H9 (cell line): ENCODE data around the gene BIRC7. TPM values are rescaled to one million over a fixed set of nuclear protein-coding genes. Genes with fewer than 3 reads are reported as not detected.

ENCODE experiments used
- DNase-seq: peaks from one replicate; pipeline ENCODE4 v3.0.0-alpha.2; 2017
- H2AFZ ChIP-seq: one replicate; pipeline ENCODE4 v1.6.1; 2013; ENCODE audit warnings: mild to moderate bottlenecking, low read length, control low read depth, moderate library complexity
- H2AK5ac ChIP-seq: 2 replicates; pipeline ENCODE4 v1.6.1; 2013; ENCODE audit warnings: low read length, control low read depth, mixed read lengths; ENCODE audit not compliant: insufficient read length
- H2BK120ac ChIP-seq: one replicate; pipeline ENCODE4 v1.6.1; 2013; ENCODE audit warnings: low read depth, mild to moderate bottlenecking, low read length, control low read depth, inconsistent platforms; ENCODE audit not compliant: poor library complexity, severe bottlenecking
- H2BK12ac ChIP-seq: 2 replicates; pipeline ENCODE4 v1.6.1; 2013; ENCODE audit warnings: low read length, control low read depth, mixed read lengths, low read depth; ENCODE audit not compliant: insufficient read length
- H2BK15ac ChIP-seq: 2 replicates; pipeline ENCODE4 v1.6.1; 2013; ENCODE audit warnings: low read depth, low read length, control low read depth
- H2BK20ac ChIP-seq: one replicate; pipeline ENCODE4 v1.6.1; 2013; ENCODE audit warnings: low read depth, mild to moderate bottlenecking, low read length, control low read depth, inconsistent platforms; ENCODE audit not compliant: poor library complexity, severe bottlenecking
- H2BK5ac ChIP-seq: 2 replicates; pipeline ENCODE4 v1.6.1; 2013; ENCODE audit warnings: low read length, control low read depth, mixed read lengths; ENCODE audit not compliant: insufficient read length
- H3K14ac ChIP-seq: 2 replicates; pipeline ENCODE4 v1.6.1; 2013; ENCODE audit warnings: low read length, control low read depth; ENCODE audit not compliant: insufficient read depth
- H3K18ac ChIP-seq: 2 replicates; pipeline ENCODE4 v1.6.1; 2013; ENCODE audit warnings: low read depth, mild to moderate bottlenecking, mixed read lengths, low read length, control low read depth; ENCODE audit not compliant: insufficient read length
- H3K23ac ChIP-seq: 2 replicates; pipeline ENCODE4 v1.6.1; 2013; ENCODE audit warnings: low read length, control low read depth, mixed read lengths, low read depth; ENCODE audit not compliant: insufficient read length
- H3K23me2 ChIP-seq: 2 replicates; pipeline ENCODE4 v1.6.1; 2013; ENCODE audit warnings: low read depth, mild to moderate bottlenecking, mixed read lengths, low read length, control low read depth; ENCODE audit not compliant: insufficient read length, poor library complexity, severe bottlenecking
- H3K27ac ChIP-seq: 2 replicates; pipeline ENCODE4 v1.5.1; 2013; ENCODE audit warnings: low read length, control low read depth, mixed read lengths, low read depth; ENCODE audit not compliant: insufficient read length
- H3K27me3 ChIP-seq: 2 replicates; pipeline ENCODE4 v1.6.1; 2013; ENCODE audit warnings: low read length, control low read depth, inconsistent platforms; ENCODE audit not compliant: insufficient read depth
- H3K4ac ChIP-seq: 2 replicates; pipeline ENCODE4 v1.6.1; 2013; ENCODE audit warnings: low read depth, mild to moderate bottlenecking, control low read depth, inconsistent platforms, low read length, moderate library complexity
- H3K4me1 ChIP-seq: 2 replicates; pipeline ENCODE4 v1.6.1; 2013; ENCODE audit warnings: low read length, control low read depth, inconsistent platforms; ENCODE audit not compliant: insufficient read depth
- H3K4me2 ChIP-seq: 2 replicates; pipeline ENCODE4 v1.6.1; 2013; ENCODE audit warnings: low read length, control low read depth, mixed read lengths; ENCODE audit not compliant: insufficient read length, insufficient read depth
- H3K56ac ChIP-seq: 2 replicates; pipeline ENCODE4 v1.6.1; 2013; ENCODE audit warnings: low read depth, mild to moderate bottlenecking, mixed read lengths, low read length, control low read depth; ENCODE audit not compliant: insufficient read length
- H3K79me1 ChIP-seq: 2 replicates; pipeline ENCODE4 v1.6.1; 2013; ENCODE audit warnings: low read depth, mild to moderate bottlenecking, moderate library complexity, low read length, control low read depth, inconsistent platforms; ENCODE audit not compliant: insufficient read depth, poor library complexity, severe bottlenecking
- H3K79me2 ChIP-seq: 2 replicates; pipeline ENCODE4 v1.6.1; 2013; ENCODE audit warnings: low read length, control low read depth, inconsistent platforms; ENCODE audit not compliant: insufficient read depth
- H3K9ac ChIP-seq: 2 replicates; pipeline ENCODE4 v1.6.1; 2013; ENCODE audit warnings: low read length, control low read depth, mixed read lengths; ENCODE audit not compliant: insufficient read length; ENCODE audit errors: extremely low read depth
- H3K9me3 ChIP-seq: one replicate; pipeline ENCODE4 v1.6.1; 2013; ENCODE audit warnings: low read depth, low read length, inconsistent platforms; ENCODE audit not compliant: control insufficient read depth
- H3T11ph ChIP-seq: one replicate; pipeline ENCODE4 v1.6.1; 2013; ENCODE audit warnings: mild to moderate bottlenecking, low read length, control low read depth, inconsistent platforms
- H4K20me1 ChIP-seq: one replicate; pipeline ENCODE4 v1.6.1; 2013; ENCODE audit not compliant: control insufficient read depth, insufficient read length, insufficient read depth
- H4K5ac ChIP-seq: 2 replicates; pipeline ENCODE4 v1.6.1; 2013; ENCODE audit warnings: low read depth, mild to moderate bottlenecking, mixed read lengths, low read length, control low read depth; ENCODE audit not compliant: insufficient read length
- H4K8ac ChIP-seq: replicated peaks from 2 replicates; pipeline ENCODE4 v1.6.1; 2013; ENCODE audit warnings: low read length, control low read depth, mixed read lengths, low read depth; ENCODE audit not compliant: insufficient read length
- H4K91ac ChIP-seq: 2 replicates; pipeline ENCODE4 v1.6.1; 2013; ENCODE audit warnings: low read depth, mild to moderate bottlenecking, moderate library complexity, mixed read lengths, low read length, control low read depth; ENCODE audit not compliant: insufficient read length
- H3K27ac Mint-ChIP-seq, 3 experiments: 2 replicates in 2 of 3; 3 replicates in 1 of 3; pipeline ENCODE4 v1.8.0; 2020 to 2021; ENCODE audit warnings: mixed read lengths in 3 of 3, mild to moderate bottlenecking in 1 of 3, moderate library complexity in 1 of 3
- H3K27me3 Mint-ChIP-seq: 2 replicates; pipeline ENCODE4 v1.8.0; 2021; ENCODE audit warnings: low read depth, mild to moderate bottlenecking, moderate library complexity, mixed read lengths
- H3K36me3 Mint-ChIP-seq, 3 experiments: 2 replicates in 2 of 3; 3 replicates in 1 of 3; pipeline ENCODE4 v1.8.0; 2020 to 2021; ENCODE audit warnings: low read depth in 3 of 3, mixed read lengths in 3 of 3; ENCODE audit not compliant: insufficient read depth in 1 of 3
- H3K4me1 Mint-ChIP-seq, 2 experiments: 2 replicates each; pipeline ENCODE4 v1.8.0; 2020; ENCODE audit warnings: mixed read lengths in 2 of 2
- H3K4me3 Mint-ChIP-seq, 2 experiments: 2 replicates in 1 of 2; 3 replicates in 1 of 2; pipeline ENCODE4 v1.8.0; 2020 to 2021; ENCODE audit warnings: mild to moderate bottlenecking in 2 of 2, mixed read lengths in 2 of 2, moderate library complexity in 1 of 2
- H3K9me3 Mint-ChIP-seq, 2 experiments: 2 replicates in 1 of 2; 3 replicates in 1 of 2; pipeline ENCODE4 v1.8.0; 2020; ENCODE audit warnings: mild to moderate bottlenecking in 2 of 2, mixed read lengths in 2 of 2, moderate library complexity in 1 of 2
- CTCF ChIP-seq: fragments of 200-600 bp; sonication (generic); conservative IDR thresholded peaks from 3 replicates; pipeline ENCODE4 v1.8.0; 2021; ENCODE audit warnings: antibody characterized with exemption, mild to moderate bottlenecking
- WGBS: extraction: QIAGEN DNeasy Blood & Tissue Kit; methylation state at CpG from one replicate; pipeline ENCODE4 v1.1.7; 2013; ENCODE audit warnings: missing lambda C conversion rate, low lambda C conversion rate, mixed read lengths; ENCODE audit not compliant: insufficient read length; ENCODE audit errors: extremely low coverage; 5-methylcytosine and 5-hydroxymethylcytosine counted together
- total RNA-seq: library from RNA; stranded (reverse); gene quantifications from 2 replicates; pipeline ENCODE4 v1.2.1, GENCODE V29; 2021

The BIRC7 gene
- total RNA-seq, 1 experiment from 2014 or later, result not detected

- H3K27me3 ChIP-seq, result no peaks in the 10 kb centered on the region
- H3K79me1 ChIP-seq, result peaks cover 12% of the 10 kb centered on the region
- no peak overlapping the region for H3K27ac ChIP-seq
- TF ChIP-seq CTCF, result no peak
- no peak overlapping the region for H3K14ac ChIP-seq
- no CpG with 5 or more reads among the region's 5 CpGs for WGBS
- H3K4ac ChIP-seq, result no peak overlapping the region
- no peak overlapping the region for H2BK20ac ChIP-seq
- H4K5ac ChIP-seq, result no peak overlapping the region
- H3K79me2 ChIP-seq, result peaks cover 46% of the 10 kb centered on the region
- H2BK120ac ChIP-seq, result no peak overlapping the region
- no peak overlapping the region for H4K8ac ChIP-seq
- Mint-ChIP-seq H3K9me3 (no peaks in the 10 kb centered on the region), H3K27me3 (peaks cover 4% of the 10 kb centered on the region; the same call in 1 of the 2 replicates), H3K4me1 (peaks cover 25 to 29% of the 10 kb centered on the region in 2 experiments), H3K36me3 (peaks cover 37 to 78% (median 68%) of the 10 kb centered on the region in 3 experiments; a peak in 6 of 7 replicates), H3K4me3 (no peak overlapping the region), H3K27ac (no peak overlapping the region; a peak in 1 of 7 replicates)
- H4K91ac ChIP-seq, result no peak overlapping the region
- no peak for DNase-seq
- no peak overlapping the region for H3K4me2 ChIP-seq
- H2AK5ac ChIP-seq, result no peak overlapping the region
- no peak overlapping the region for H2BK12ac ChIP-seq
- no peak overlapping the region for H3K23ac ChIP-seq
- no peak overlapping the region for H3K56ac ChIP-seq
- H3K18ac ChIP-seq, result no peak overlapping the region
- no peak overlapping the region for H2BK15ac ChIP-seq
- H3K9me3 ChIP-seq, result no peaks in the 10 kb centered on the region
- H3T11ph ChIP-seq, result no peak overlapping the region
- no peaks in the 10 kb centered on the region for H3K4me1 ChIP-seq
- H3K9ac ChIP-seq, result no peak overlapping the region
- H2AFZ ChIP-seq, result no peak overlapping the region
- H2BK5ac ChIP-seq, result no peak overlapping the region
- H4K20me1 ChIP-seq, result peaks cover 3% of the 10 kb centered on the region
- peaks cover 9% of the 10 kb centered on the region for H3K23me2 ChIP-seq
Measured at GRCh38 chr20:63212393-63212730, 23.3 kb upstream of the BIRC7 start.
